Measurements from ENCODE around the gene CCDC14. TPM values are rescaled to one million over a fixed set of nuclear protein-coding genes. Genes with fewer than 3 reads are reported as not detected.

Gene CCDC14
- total RNA-seq, 4 donors from 2014 or later = 3.9 to 16.7 (median 6.4) TPM

- no peak for ATAC-seq
- no peaks in the 10 kb centered on the region for H3K27me3 ChIP-seq
- no peaks in the 10 kb centered on the region for H3K9me3 ChIP-seq
- TF ChIP-seq POLR2A (IDR thresholded peaks at IDR 0.05) (no peak), CTCF (IDR thresholded peaks at IDR 0.05 in 4 of 5, conservative IDR thresholded peaks at IDR 0.05 in 1 of 5) (no peak)
- peak overlapping the region; percentile 46 to 58 (median 54) for H3K4me3 ChIP-seq
- no peaks in the 10 kb centered on the region for H3K36me3 ChIP-seq
- intact Hi-C loops (cut with DNase I; ENCODE audit: low total_unique reads) = loop anchor here (10.0 kb wide), 1 partner anchor 81 kb away; the partner anchor contains the start of gene CCDC14
- DNase-seq = no peak
- in situ Hi-C loops (cut with MboI; ENCODE audit: low sequenced_read_pairs in 4 of 4) = no loop called here
- H3K4me1 ChIP-seq = peaks cover 0 to 9% of the 10 kb centered on the region in 2 donors
- no peak overlapping the region for H3K27ac ChIP-seq
Observed at GRCh38 chr3:123883701-123884202, 77.3 kb downstream of the CCDC14 start.

GRCh38 chr3:123883111-123883510, 77.9 kb downstream of the CCDC14 start:
- Histone ChIP-seq H3K9me3 (no peaks in the 10 kb centered on the region), H3K4me1 (peaks cover 0 to 9% of the 10 kb centered on the region in 2 donors), H3K27me3 (no peaks in the 10 kb centered on the region), H3K27ac (no peak overlapping the region), H3K4me3 (peak overlapping the region in 1 of 4 donors; percentile 56), H3K36me3 (no peaks in the 10 kb centered on the region)
- in situ Hi-C loops (cut with MboI; ENCODE audit: low sequenced_read_pairs in 4 of 4) = no loop called here
- DNase-seq (no peak), ATAC-seq (no peak)
- intact Hi-C loops (cut with DNase I; ENCODE audit: low total_unique reads) = loop anchor here (10.0 kb wide), 1 partner anchor 82 kb away; the partner anchor contains the start of gene CCDC14
- TF ChIP-seq CTCF (IDR thresholded peaks at IDR 0.05 in 4 of 5, conservative IDR thresholded peaks at IDR 0.05 in 1 of 5) (no peak), POLR2A (IDR thresholded peaks at IDR 0.05) (no peak)

- in situ Hi-C loops (cut with MboI; ENCODE audit: low sequenced_read_pairs in 4 of 4) = no loop called here
- no peak for DNase-seq
- intact Hi-C loops (cut with DNase I; ENCODE audit: low total_unique reads) = loop anchor here (10.0 kb wide), 1 partner anchor 83 kb away; the partner anchor contains the start of gene CCDC14
Observed at GRCh38 chr3:123881771-123882170, 79.3 kb downstream of the CCDC14 start.

GRCh38 chr3:123880998-123881561, 79.9 kb downstream of the CCDC14 start:
- Histone ChIP-seq H3K4me1 (peaks cover 0 to 9% of the 10 kb centered on the region in 2 donors), H3K36me3 (no peaks in the 10 kb centered on the region), H3K4me3 (no peak overlapping the region), H3K27ac (no peak overlapping the region), H3K9me3 (no peaks in the 10 kb centered on the region), H3K27me3 (no peaks in the 10 kb centered on the region)
- in situ Hi-C loops (cut with MboI; ENCODE audit: low sequenced_read_pairs in 4 of 4) = no loop called here
- TF ChIP-seq CTCF (IDR thresholded peaks at IDR 0.05 in 4 of 5, conservative IDR thresholded peaks at IDR 0.05 in 1 of 5) (no peak), POLR2A (IDR thresholded peaks at IDR 0.05) (no peak)
- DNase-seq (no peak), ATAC-seq (no peak)
- intact Hi-C loops (cut with DNase I; ENCODE audit: low total_unique reads) = loop anchor here (10.0 kb wide), 1 partner anchor 84 kb away; the partner anchor contains the start of gene CCDC14

More at GRCh38 chr3:123881771-123882170, 79.3 kb downstream of the CCDC14 start:
- Histone ChIP-seq H3K9me3 (no peaks in the 10 kb centered on the region), H3K4me1 (peaks cover 0 to 9% of the 10 kb centered on the region in 2 donors), H3K36me3 (no peaks in the 10 kb centered on the region), H3K27ac (no peak overlapping the region), H3K27me3 (no peaks in the 10 kb centered on the region), H3K4me3 (no peak overlapping the region)
- ATAC-seq = no peak
- no peak for TF ChIP-seq CTCF (IDR thresholded peaks at IDR 0.05 in 4 of 5, conservative IDR thresholded peaks at IDR 0.05 in 1 of 5)

All from gastrocnemius medialis (tissue), 4 donors.